ENCODE data around the gene LMNTD2. TPM values are rescaled to one million over a fixed set of nuclear protein-coding genes. Genes with fewer than 3 reads are reported as not detected.

LMNTD2 gene
- total RNA-seq, 4 donors from 2014 or later: 7.6 to 20.4 (median 11.2) TPM

GRCh38 chr11:541433-541885 is 19.1 kb downstream of the LMNTD2 start:
- intact Hi-C loops (cut with DNase I; ENCODE audit: low total_unique reads): no loop called here
- H3K4me3 ChIP-seq (ENCODE audit: low read depth, poor library complexity, severe bottlenecking): no peak overlapping the region
- WGBS, 2 donors: 89 to 98% methylated on average over 20 of the region's 20 CpGs
- no peak for TF ChIP-seq CTCF (IDR thresholded peaks at IDR 0.05)
- no peak for TF ChIP-seq POLR2A (IDR thresholded peaks at IDR 0.05)
- no peak for DNase-seq (ENCODE audit: low spot score in 2 of 2)

- no peak for TF ChIP-seq POLR2A (IDR thresholded peaks at IDR 0.05)
- no peak for TF ChIP-seq CTCF (IDR thresholded peaks at IDR 0.05)
- WGBS, 2 donors: 88 to 91% methylated on average over 20 to 21 of the region's 23 CpGs
These were observed 19.7 kb downstream of the LMNTD2 start for GRCh38 chr11:540583-541432.

GRCh38 chr11:539971-540481 is 20.5 kb downstream of the LMNTD2 start:
- intact Hi-C loops (cut with DNase I; ENCODE audit: low total_unique reads): no loop called here
- TF ChIP-seq CTCF (IDR thresholded peaks at IDR 0.05) (no peak), POLR2A (IDR thresholded peaks at IDR 0.05) (no peak)
- no peak overlapping the region for H3K4me3 ChIP-seq (ENCODE audit: low read depth, poor library complexity, severe bottlenecking)
- WGBS, 2 donors: 93 to 94% methylated on average over 7 of the region's 8 CpGs
- no peak for DNase-seq (ENCODE audit: low spot score in 2 of 2)

More at GRCh38 chr11:540583-541432, 19.7 kb downstream of the LMNTD2 start:
- no peak for DNase-seq (ENCODE audit: low spot score in 2 of 2)
- H3K4me3 ChIP-seq (ENCODE audit: low read depth, poor library complexity, severe bottlenecking): no peak overlapping the region
- intact Hi-C loops (cut with DNase I; ENCODE audit: low total_unique reads): no loop called here

GRCh38 chr11:538431-539051 is 22.0 kb downstream of the LMNTD2 start:
- 93 to 94% methylated on average over 20 of the region's 20 CpGs for WGBS, 2 donors
- H3K4me3 ChIP-seq (ENCODE audit: low read depth, poor library complexity, severe bottlenecking): no peak overlapping the region
- DNase-seq (ENCODE audit: low spot score in 2 of 2): peak in 1 of 2 donors; percentile 82
- intact Hi-C loops (cut with DNase I; ENCODE audit: low total_unique reads): no loop called here
- TF ChIP-seq POLR2A (IDR thresholded peaks at IDR 0.05) (no peak), CTCF (IDR thresholded peaks at IDR 0.05) (no peak)

- intact Hi-C loops (cut with DNase I; ENCODE audit: low total_unique reads): no loop called here
- TF ChIP-seq CTCF (IDR thresholded peaks at IDR 0.05) (no peak), POLR2A (IDR thresholded peaks at IDR 0.05) (no peak)
- peak in 1 of 2 donors; percentile 86 for DNase-seq (ENCODE audit: low spot score in 2 of 2)
- WGBS, 2 donors: 35 to 87% methylated on average over 9 to 19 of the region's 19 CpGs
- no peak overlapping the region for H3K4me3 ChIP-seq (ENCODE audit: low read depth, poor library complexity, severe bottlenecking)
These were observed 22.7 kb downstream of the LMNTD2 start for GRCh38 chr11:537622-538430.
